ENCODE results near the gene STAG3.

Gene STAG3

GRCh38 chr7:100154651-100155491 is 22.8 kb upstream of the STAG3 start:
- Histone ChIP-seq H3K79me2 (ENCODE audit: insufficient read depth, low read length) (peaks cover 44% of the 10 kb centered on the region), H3K36me3 (ENCODE audit: insufficient read depth, low read length) (peaks cover 9% of the 10 kb centered on the region; the same call in 1 of the 2 replicates), H3F3A (ENCODE audit: low read depth) (peaks cover 3% of the 10 kb centered on the region; the same call in 1 of the 2 replicates), H3K4me3 (ENCODE audit: low read length, poor library complexity, severe bottlenecking) (no peak overlapping the region), H3K4me1 (ENCODE audit: insufficient read depth, low read length, poor library complexity, severe bottlenecking) (peaks cover 31% of the 10 kb centered on the region), H3K9ac (ENCODE audit: low read depth, low read length, poor library complexity, severe bottlenecking) (no peak overlapping the region), H3K9me3 (ENCODE audit: insufficient read depth, low read depth, low read length) (no peaks in the 10 kb centered on the region), H3K4me2 (ENCODE audit: low read depth, low read length, poor library complexity, severe bottlenecking) (no peak overlapping the region), H3K9me2 (replicated peaks; ENCODE audit: low read depth, low read length) (no peaks in the 10 kb centered on the region), H4K20me1 (ENCODE audit: insufficient read depth, low read length, poor library complexity, severe bottlenecking) (peaks cover 16% of the 10 kb centered on the region), H2AFZ (ENCODE audit: low read length) (no peak overlapping the region), H3K27me3 (ENCODE audit: insufficient read depth, low read length, poor library complexity, severe bottlenecking) (no peaks in the 10 kb centered on the region)
- no peak for TF ChIP-seq CTCF (conservative IDR thresholded peaks at IDR 0.05; ENCODE audit: low read length)
- no peak for TF ChIP-seq EZH2phosphoT487 (IDR thresholded peaks at IDR 0.05; ENCODE audit: borderline replicate concordance)

- no peak for TF ChIP-seq EZH2phosphoT487 (IDR thresholded peaks at IDR 0.05; ENCODE audit: borderline replicate concordance)
- no peak for TF ChIP-seq CTCF (conservative IDR thresholded peaks at IDR 0.05; ENCODE audit: low read length)
- Histone ChIP-seq H3K4me2 (ENCODE audit: low read depth, low read length, poor library complexity, severe bottlenecking) (no peak overlapping the region), H3F3A (ENCODE audit: low read depth) (peaks cover 3% of the 10 kb centered on the region; the same call in 1 of the 2 replicates), H3K4me3 (ENCODE audit: low read length, poor library complexity, severe bottlenecking) (no peak overlapping the region), H3K4me1 (ENCODE audit: insufficient read depth, low read length, poor library complexity, severe bottlenecking) (peaks cover 25% of the 10 kb centered on the region), H4K20me1 (ENCODE audit: insufficient read depth, low read length, poor library complexity, severe bottlenecking) (peaks cover 12% of the 10 kb centered on the region), H2AFZ (ENCODE audit: low read length) (no peak overlapping the region), H3K36me3 (ENCODE audit: insufficient read depth, low read length) (peaks cover 9% of the 10 kb centered on the region; the same call in 1 of the 2 replicates), H3K27me3 (ENCODE audit: insufficient read depth, low read length, poor library complexity, severe bottlenecking) (no peaks in the 10 kb centered on the region), H3K79me2 (ENCODE audit: insufficient read depth, low read length) (peaks cover 35% of the 10 kb centered on the region), H3K9me2 (replicated peaks; ENCODE audit: low read depth, low read length) (no peaks in the 10 kb centered on the region), H3K9ac (ENCODE audit: low read depth, low read length, poor library complexity, severe bottlenecking) (no peak overlapping the region), H3K9me3 (ENCODE audit: insufficient read depth, low read depth, low read length) (no peaks in the 10 kb centered on the region)
Measured at GRCh38 chr7:100155553-100156317, 22.0 kb upstream of the STAG3 start.

- Histone ChIP-seq H3K9ac (ENCODE audit: low read depth, low read length, poor library complexity, severe bottlenecking) (peak overlapping the region; percentile 86), H3K9me2 (replicated peaks; ENCODE audit: low read depth, low read length) (no peaks in the 10 kb centered on the region), H3K4me2 (ENCODE audit: low read depth, low read length, poor library complexity, severe bottlenecking) (peak overlapping the region; percentile 92), H3K36me3 (ENCODE audit: insufficient read depth, low read length) (peaks cover 9% of the 10 kb centered on the region; the same call in 1 of the 2 replicates), H3F3A (ENCODE audit: low read depth) (peaks cover 3% of the 10 kb centered on the region; the same call in 1 of the 2 replicates), H3K9me3 (ENCODE audit: insufficient read depth, low read depth, low read length) (no peaks in the 10 kb centered on the region), H3K79me2 (ENCODE audit: insufficient read depth, low read length) (peaks cover 31% of the 10 kb centered on the region), H3K4me3 (ENCODE audit: low read length, poor library complexity, severe bottlenecking) (peak overlapping the region; percentile 90), H3K27me3 (ENCODE audit: insufficient read depth, low read length, poor library complexity, severe bottlenecking) (no peaks in the 10 kb centered on the region), H2AFZ (ENCODE audit: low read length) (no peak overlapping the region), H4K20me1 (ENCODE audit: insufficient read depth, low read length, poor library complexity, severe bottlenecking) (peaks cover 12% of the 10 kb centered on the region), H3K4me1 (ENCODE audit: insufficient read depth, low read length, poor library complexity, severe bottlenecking) (peaks cover 25% of the 10 kb centered on the region)
- TF ChIP-seq CTCF (conservative IDR thresholded peaks at IDR 0.05; ENCODE audit: low read length): no peak
- no peak for TF ChIP-seq EZH2phosphoT487 (IDR thresholded peaks at IDR 0.05; ENCODE audit: borderline replicate concordance)
Measured at GRCh38 chr7:100156331-100157068, 21.2 kb upstream of the STAG3 start.
